Measurements from ENCODE around the gene PLXNB1.

GRCh38 chr3:48416091-48416505 is 13.8 kb downstream of the PLXNB1 start:
- TF ChIP-seq CTCF (IDR thresholded peaks at IDR 0.05) = no peak
- TF ChIP-seq POLR2A (IDR thresholded peaks at IDR 0.05) = no peak
